CD4-positive, alpha-beta T cell treated with Interleukin-1 beta for 1 hour (primary cell): ENCODE data around the gene OTOR.

Experiments
- DNase-seq, 2 donors: peaks; one replicate each; pipeline ENCODE4 v3.0.0-alpha.2; 2020 to 2022

OTOR gene

GRCh38 chr20:16752082-16752481, 3.9 kb downstream of the OTOR start:
- no peak for DNase-seq

- DNase-seq: no peak
These were observed 4.7 kb downstream of the OTOR start for GRCh38 chr20:16752901-16753300.

- no peak for DNase-seq
These were observed 10.5 kb downstream of the OTOR start for GRCh38 chr20:16758454-16759180.

- no peak for DNase-seq
These were observed 11.0 kb downstream of the OTOR start for GRCh38 chr20:16759181-16759563.

- no peak for DNase-seq
These were observed 12.5 kb downstream of the OTOR start for GRCh38 chr20:16760431-16761304.

GRCh38 chr20:16761305-16761829, 13.2 kb downstream of the OTOR start:
- peak; percentile 27 to 58 for DNase-seq

GRCh38 chr20:16764560-16764959, 16.4 kb downstream of the OTOR start:
- DNase-seq: no peak

- DNase-seq: no peak
These were observed 23.1 kb downstream of the OTOR start for GRCh38 chr20:16771213-16771612.

GRCh38 chr20:16775961-16776360, 27.8 kb downstream of the OTOR start:
- DNase-seq: no peak

GRCh38 chr20:16777126-16777525, 29.0 kb downstream of the OTOR start:
- no peak for DNase-seq

- no peak for DNase-seq
These were observed 30.0 kb downstream of the OTOR start for GRCh38 chr20:16778159-16778558.

GRCh38 chr20:16781496-16781895, 33.3 kb downstream of the OTOR start:
- no peak for DNase-seq

- DNase-seq: no peak
These were observed 37.1 kb downstream of the OTOR start for GRCh38 chr20:16785226-16785625.
